Rectal smooth muscle tissue (tissue), 1 donor: ENCODE results near the gene MRPL40.
"Not testable (repeated sequence)": the region's sequence is repeated elsewhere in the genome, so short reads cannot be mapped to it uniquely, and the experiment has no call there.

Experiments used
- H3K27ac ChIP-seq: one replicate; pipeline ENCODE4 v1.7.0; 2013; ENCODE audit warnings: low read depth, low read length, inconsistent platforms
- H3K27me3 ChIP-seq: one replicate; pipeline ENCODE4 v1.7.0; 2013; ENCODE audit warnings: low read length; ENCODE audit not compliant: control insufficient read depth, insufficient read depth
- H3K36me3 ChIP-seq: one replicate; pipeline ENCODE4 v1.7.0; 2013; ENCODE audit warnings: low read length; ENCODE audit not compliant: control insufficient read depth, insufficient read depth
- H3K4me1 ChIP-seq: one replicate; pipeline ENCODE4 v1.7.0; 2013; ENCODE audit warnings: low read length; ENCODE audit not compliant: control insufficient read depth, insufficient read depth
- H3K4me3 ChIP-seq: one replicate; pipeline ENCODE4 v1.7.0; 2013; ENCODE audit warnings: low read length
- H3K9ac ChIP-seq: one replicate; pipeline ENCODE4 v1.7.0; 2013; ENCODE audit warnings: low read length

Gene MRPL40

GRCh38 chr22:19434829-19435580, 2.7 kb downstream of the MRPL40 start:
- peaks cover 12% of the 10 kb centered on the region for H3K36me3 ChIP-seq
- no peak overlapping the region for H3K27ac ChIP-seq
- peaks cover 9% of the 10 kb centered on the region for H3K4me1 ChIP-seq
- H3K9ac ChIP-seq = no peak overlapping the region
- no peaks in the 10 kb centered on the region for H3K27me3 ChIP-seq
- H3K4me3 ChIP-seq = no peak overlapping the region

DNA sequence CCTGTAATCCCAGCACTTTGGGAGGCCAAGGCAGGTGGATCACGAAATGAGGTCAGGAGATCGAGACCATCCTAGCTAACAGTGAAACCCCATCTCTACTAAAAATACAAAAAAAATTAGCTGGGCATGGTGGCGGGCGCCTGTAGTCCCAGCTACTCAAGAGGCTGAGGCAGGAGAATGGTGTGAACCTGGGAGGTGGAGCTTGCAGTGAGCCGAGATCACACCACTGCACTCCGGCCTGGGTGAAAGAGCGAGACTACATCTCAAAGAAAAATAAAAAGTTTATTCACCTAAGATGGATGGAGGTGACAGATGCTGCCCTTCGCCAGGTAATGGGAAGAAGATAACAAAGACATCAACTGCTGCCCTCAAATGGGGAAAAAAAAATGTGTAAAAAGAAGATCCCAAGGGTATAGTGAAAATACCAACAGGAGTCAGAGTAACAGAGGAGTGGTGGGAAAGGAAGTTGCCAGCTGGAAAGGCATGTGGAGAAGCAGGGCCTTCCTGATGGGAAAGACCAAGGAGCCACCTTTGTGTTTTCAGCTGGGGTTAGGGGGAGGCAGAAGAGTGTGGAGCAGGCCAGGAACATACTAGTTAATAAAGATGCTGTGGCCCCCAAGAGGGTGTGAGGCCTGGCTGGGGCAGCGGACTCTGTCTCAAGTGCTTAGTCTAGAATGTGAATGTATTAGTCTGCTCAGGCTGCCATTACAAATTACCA, 4.3 kb downstream of the MRPL40 start:
- not testable (repeated sequence) for H3K9ac ChIP-seq, H3K4me3 ChIP-seq, H3K27ac ChIP-seq, H3K4me1 ChIP-seq, H3K27me3 ChIP-seq
- H3K36me3 ChIP-seq = peaks cover 14% of the 10 kb centered on the region

GRCh38 chr22:19438298-19438697, 6.0 kb downstream of the MRPL40 start:
- H3K27ac ChIP-seq = no peak overlapping the region
- H3K4me1 ChIP-seq = no peaks in the 10 kb centered on the region
- no peak overlapping the region for H3K4me3 ChIP-seq
- no peak overlapping the region for H3K9ac ChIP-seq
- H3K27me3 ChIP-seq = no peaks in the 10 kb centered on the region
- peaks cover 14% of the 10 kb centered on the region for H3K36me3 ChIP-seq

DNA sequence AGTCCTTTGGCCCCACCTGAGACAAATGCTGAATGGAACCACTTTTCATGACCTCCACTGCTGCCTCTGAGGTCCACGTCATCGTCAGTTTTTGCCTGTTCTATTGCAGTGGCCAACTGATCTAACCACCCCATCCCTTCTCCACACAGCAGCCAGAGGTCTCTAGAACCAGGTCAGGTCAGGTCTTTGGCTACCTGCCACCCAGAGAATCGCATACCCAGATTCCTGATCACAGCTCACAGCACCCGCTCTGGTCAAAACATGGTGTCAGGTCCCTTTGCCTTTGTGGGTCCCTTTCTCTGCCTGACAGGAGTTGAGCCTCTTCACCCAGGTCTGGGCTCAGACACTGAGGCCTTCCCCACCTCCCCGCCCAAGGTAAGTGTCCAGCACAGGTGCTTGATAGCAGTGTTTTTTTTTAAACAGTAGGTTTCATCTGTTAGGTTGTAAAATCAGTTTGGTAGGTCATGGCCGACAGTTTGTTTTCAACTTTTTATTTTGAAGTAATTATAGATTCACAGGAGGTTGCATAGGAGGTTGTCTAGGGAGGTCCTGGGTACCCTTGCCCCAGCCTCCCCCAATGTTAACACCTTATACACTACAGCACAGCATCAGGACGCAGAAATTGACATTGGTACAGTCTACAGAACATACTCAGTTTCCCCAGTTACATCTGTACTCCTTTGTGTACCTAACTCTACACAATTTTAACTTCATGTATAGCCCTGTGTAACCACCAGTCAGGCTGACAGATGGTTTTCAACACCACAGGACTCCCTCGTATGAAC, 8.3 kb downstream of the MRPL40 start:
- H3K4me1 ChIP-seq = no peaks in the 10 kb centered on the region
- peaks cover 11% of the 10 kb centered on the region for H3K36me3 ChIP-seq
- H3K27me3 ChIP-seq = no peaks in the 10 kb centered on the region
- H3K9ac ChIP-seq = no peak overlapping the region
- no peak overlapping the region for H3K27ac ChIP-seq
- H3K4me3 ChIP-seq = no peak overlapping the region

- peaks cover 8% of the 10 kb centered on the region for H3K36me3 ChIP-seq
- peaks cover 5% of the 10 kb centered on the region for H3K4me1 ChIP-seq
- H3K27me3 ChIP-seq = no peaks in the 10 kb centered on the region
- no peak overlapping the region for H3K4me3 ChIP-seq
- H3K9ac ChIP-seq = no peak overlapping the region
- H3K27ac ChIP-seq = no peak overlapping the region
Measured at GRCh38 chr22:19442166-19442565, 9.8 kb downstream of the MRPL40 start.

GRCh38 chr22:19443544-19444211, 11.3 kb downstream of the MRPL40 start:
- Histone ChIP-seq H3K9ac (no peak overlapping the region), H3K4me3 (no peak overlapping the region), H3K27me3 (no peaks in the 10 kb centered on the region), H3K36me3 (peaks cover 8% of the 10 kb centered on the region), H3K27ac (no peak overlapping the region), H3K4me1 (peaks cover 5% of the 10 kb centered on the region)

- not testable (repeated sequence) for H3K9ac ChIP-seq, H3K27me3 ChIP-seq, H3K4me3 ChIP-seq, H3K36me3 ChIP-seq, H3K4me1 ChIP-seq, H3K27ac ChIP-seq
Measured at GRCh38 chr22:19445279-19445982, 13.1 kb downstream of the MRPL40 start.

DNA sequence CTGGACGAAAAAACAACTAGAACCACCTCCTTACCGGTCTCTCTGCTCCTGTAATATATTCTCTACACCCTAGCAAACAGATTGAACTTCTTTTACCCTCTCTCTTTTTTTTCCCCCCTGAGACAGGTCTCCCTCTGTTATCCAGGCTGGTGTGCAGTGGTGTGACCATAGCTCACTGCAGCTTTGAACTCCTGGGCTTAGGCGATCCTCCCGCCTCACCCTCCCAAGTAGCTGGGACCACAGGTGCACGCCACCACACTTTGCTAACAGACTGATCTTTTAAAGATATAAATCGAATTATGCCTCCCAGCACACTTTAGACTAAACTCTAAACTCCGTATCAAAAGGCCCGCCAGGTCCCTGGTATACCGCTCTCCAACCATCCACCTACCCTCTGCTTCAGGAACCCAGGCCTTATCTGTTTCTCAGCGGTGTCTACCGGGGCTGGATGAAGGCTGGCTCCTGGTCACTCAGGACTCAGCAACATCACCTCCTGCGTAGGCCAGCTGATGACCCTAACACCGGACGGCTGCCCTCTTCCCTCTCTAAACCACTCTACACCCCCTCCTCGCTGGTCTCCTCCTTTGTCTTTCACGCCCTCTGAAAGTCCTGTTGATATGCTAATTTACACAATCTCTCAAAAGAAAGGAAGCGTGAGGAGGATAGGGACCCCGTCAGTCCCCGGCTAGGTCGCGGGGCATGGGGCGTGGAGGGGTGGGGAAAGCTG, 14.4 kb downstream of the MRPL40 start:
- Histone ChIP-seq H3K27me3 (no peaks in the 10 kb centered on the region), H3K36me3 (peaks cover 6% of the 10 kb centered on the region), H3K27ac (peak overlapping the region; percentile 83), H3K4me1 (peaks cover 5% of the 10 kb centered on the region), H3K4me3 (peak overlapping the region; percentile 73), H3K9ac (peak overlapping the region; percentile 39)

DNA sequence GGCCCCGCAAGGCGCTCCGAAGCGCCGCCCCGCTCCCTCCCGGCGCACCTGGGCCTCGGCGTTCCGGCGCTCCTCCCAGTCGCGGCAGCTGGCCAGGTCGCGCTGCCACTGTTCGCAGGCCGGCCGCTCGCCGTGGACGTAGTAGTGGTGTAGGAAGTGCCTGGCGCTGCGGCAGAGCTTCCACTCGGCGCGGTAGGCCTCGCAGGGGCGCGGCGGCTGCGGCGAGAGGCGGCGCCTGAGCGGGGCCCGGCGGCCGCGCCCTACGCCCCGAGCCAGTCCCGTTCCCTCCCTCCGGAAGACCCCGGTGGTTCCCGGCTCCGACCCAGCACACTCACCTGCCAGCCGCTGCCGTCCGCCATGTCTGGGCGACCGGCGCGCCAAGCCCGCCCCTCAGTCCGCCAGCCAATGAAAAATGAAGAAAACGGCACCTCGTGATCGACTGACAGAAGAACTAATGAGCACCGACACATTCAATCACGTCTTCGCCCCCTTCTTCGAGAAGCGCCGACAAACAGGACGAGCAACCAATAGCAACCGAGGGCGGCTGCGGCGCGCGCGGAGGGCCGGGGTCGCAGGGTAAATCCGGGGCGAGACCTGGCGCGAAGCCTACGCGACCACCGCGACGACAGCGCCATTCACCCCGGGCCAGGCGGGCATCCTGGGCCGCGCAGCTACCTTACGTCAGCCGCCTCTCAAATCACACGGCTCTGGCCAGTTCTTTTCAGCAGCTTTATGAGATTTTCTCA, 15.2 kb downstream of the MRPL40 start, which contains the start of gene C22orf39:
Gene C22orf39, minus strand, starts transcription at position 382 of the 746 bp plus-strand sequence. Its CDS starts 23 bp downstream, at position 359.
- Histone ChIP-seq H3K4me1 (peaks cover 5% of the 10 kb centered on the region), H3K36me3 (peaks cover 8% of the 10 kb centered on the region), H3K4me3 (peak within 1 kb of the TSS; percentile 73), H3K27me3 (no peaks in the 10 kb centered on the region), H3K27ac (peak within 1 kb of the TSS; percentile 83), H3K9ac (peak within 1 kb of the TSS; percentile 39)

DNA sequence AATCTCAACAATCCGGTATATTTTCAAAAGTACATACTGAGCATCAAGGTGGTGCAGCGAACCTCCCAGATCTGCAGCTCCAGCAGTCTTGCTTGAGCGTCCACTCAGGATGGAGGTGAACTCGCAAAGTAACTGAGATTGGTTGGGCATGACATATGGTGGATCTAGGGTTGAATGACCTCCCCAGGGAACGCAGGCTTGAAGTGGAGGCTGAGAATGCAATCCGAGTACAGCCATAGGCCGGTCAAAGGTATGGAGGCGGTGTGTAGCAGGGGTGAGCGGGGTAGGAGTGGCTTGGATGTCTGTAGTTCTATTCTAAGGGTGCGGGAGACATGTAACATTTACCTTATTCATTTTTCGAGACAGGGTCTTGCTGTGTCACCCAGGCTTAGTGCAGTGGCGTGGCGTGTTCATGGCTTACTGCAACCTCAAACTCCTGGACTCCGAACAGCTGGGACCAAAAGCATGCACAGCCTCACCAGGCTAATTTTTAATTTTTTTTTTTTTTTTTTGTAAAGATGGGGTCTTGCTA, 15.8 kb downstream of the MRPL40 start:
- H3K4me1 ChIP-seq = peaks cover 5% of the 10 kb centered on the region

More for the DNA sequence above, 15.8 kb downstream of the MRPL40 start:
- H3K27ac ChIP-seq = peak overlapping the region; percentile 83
- peak overlapping the region; percentile 73 for H3K4me3 ChIP-seq
- no peaks in the 10 kb centered on the region for H3K27me3 ChIP-seq
- H3K36me3 ChIP-seq = peaks cover 10% of the 10 kb centered on the region
- H3K9ac ChIP-seq = peak overlapping the region; percentile 14
